GM12875 (cell line): ENCODE measurements around the gene PCNX2.
"Not testable (repeated sequence)": the region's sequence is repeated elsewhere in the genome, so short reads cannot be mapped to it uniquely, and the experiment has no call there.

Experiments
- H3K4me3 ChIP-seq: one replicate; pipeline ENCODE4 v1.5.1; 2011; ENCODE audit warnings: low read depth, low read length, control low read depth
- TF ChIP-seq, protein P1 (sequence below): IDR thresholded peaks from 2 replicates; pipeline ENCODE4 v1.5.1; 2011; ENCODE audit warnings: low read depth, mild to moderate bottlenecking, control low read depth, inconsistent platforms, low read length, moderate library complexity, borderline replicate concordance; ENCODE audit not compliant: insufficient read depth

The PCNX2 gene

DNA sequence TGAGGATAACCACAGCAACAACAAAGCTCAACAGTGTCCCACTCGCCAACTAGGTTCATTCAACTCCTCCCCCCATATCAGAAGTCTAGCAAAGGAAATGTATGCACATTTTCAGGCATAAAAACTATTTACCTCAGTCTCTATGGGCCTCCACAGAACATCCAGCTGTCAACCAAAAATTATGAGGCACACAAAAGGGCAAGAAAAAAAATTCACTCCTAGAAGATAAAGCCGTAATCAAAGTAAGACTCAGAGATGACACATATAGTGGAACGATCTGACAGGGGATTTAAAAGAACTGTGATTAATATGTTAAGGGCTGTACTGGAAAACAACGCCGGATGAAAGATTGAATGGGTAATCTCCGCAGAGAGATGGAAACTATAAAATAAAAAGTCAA is 186.4 kb downstream of the PCNX2 start:
- H3K4me3 ChIP-seq: no peak overlapping the region
- TF ChIP-seq, protein P1, sequence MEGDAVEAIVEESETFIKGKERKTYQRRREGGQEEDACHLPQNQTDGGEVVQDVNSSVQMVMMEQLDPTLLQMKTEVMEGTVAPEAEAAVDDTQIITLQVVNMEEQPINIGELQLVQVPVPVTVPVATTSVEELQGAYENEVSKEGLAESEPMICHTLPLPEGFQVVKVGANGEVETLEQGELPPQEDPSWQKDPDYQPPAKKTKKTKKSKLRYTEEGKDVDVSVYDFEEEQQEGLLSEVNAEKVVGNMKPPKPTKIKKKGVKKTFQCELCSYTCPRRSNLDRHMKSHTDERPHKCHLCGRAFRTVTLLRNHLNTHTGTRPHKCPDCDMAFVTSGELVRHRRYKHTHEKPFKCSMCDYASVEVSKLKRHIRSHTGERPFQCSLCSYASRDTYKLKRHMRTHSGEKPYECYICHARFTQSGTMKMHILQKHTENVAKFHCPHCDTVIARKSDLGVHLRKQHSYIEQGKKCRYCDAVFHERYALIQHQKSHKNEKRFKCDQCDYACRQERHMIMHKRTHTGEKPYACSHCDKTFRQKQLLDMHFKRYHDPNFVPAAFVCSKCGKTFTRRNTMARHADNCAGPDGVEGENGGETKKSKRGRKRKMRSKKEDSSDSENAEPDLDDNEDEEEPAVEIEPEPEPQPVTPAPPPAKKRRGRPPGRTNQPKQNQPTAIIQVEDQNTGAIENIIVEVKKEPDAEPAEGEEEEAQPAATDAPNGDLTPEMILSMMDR: no peak

DNA sequence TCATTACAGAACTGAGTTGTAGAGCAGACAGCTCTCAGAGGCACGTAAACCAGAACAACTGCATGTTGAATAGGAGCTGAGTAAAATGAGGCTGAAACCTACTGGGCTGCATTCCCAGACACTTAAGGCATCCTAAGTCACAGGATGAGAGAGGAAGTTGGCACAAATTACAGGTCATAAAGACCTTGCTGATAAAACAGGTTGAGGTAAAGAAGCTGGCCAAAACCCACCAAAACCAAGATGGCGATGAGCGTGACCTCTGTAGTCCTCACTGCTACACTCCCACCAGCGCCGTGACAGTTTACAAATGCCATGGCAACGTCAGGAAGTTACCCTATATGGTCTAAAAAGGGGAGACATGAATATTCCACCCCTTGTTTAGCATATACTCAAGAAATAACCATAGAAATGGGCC is 187.8 kb downstream of the PCNX2 start:
- H3K4me3 ChIP-seq: not testable (repeated sequence)

DNA sequence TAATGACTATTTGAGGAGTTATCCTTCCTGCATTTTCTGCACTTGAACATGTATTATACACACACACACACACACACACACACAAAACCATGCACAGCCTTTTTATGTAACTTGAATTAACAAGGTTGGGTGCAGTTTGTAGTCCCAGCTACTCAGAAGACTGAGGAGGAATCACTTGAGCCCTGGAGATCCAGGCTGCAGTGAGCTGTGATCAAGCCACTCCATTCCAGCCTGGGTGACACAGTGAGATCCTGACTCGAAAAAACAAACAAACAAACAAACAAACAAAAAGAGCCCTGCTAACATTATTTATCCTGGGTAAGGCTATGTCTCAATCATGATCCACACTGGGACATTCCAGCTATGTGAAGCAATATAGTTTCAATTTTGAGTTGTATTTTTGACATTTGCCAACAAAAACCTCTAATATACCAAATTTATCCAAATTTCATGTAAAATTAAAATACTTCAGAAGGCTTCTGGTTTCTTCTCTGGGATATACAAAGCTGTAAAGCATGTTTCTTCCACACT is 188.3 kb downstream of the PCNX2 start:
- TF ChIP-seq, protein P1: no peak
- no peak overlapping the region for H3K4me3 ChIP-seq

DNA sequence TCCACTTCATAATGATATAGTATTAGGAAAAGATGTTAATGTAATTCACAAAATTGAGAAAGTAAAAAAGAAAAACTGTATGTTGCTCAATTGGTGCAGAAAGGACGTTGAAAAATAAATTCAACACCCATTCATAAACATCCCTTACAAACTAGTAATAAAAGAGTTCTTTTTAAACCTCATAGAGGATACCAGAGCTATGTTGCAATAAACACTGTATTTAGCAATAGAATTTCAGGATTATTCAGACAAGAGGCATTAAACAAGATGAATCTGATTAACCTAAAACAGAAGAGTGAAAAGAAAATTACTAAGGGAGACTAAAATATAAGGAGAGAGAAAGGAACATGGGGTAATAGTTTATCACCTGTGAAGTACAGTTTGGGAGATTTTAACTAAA is 190.3 kb downstream of the PCNX2 start:
- H3K4me3 ChIP-seq: no peak overlapping the region
- TF ChIP-seq, protein P1: no peak

DNA sequence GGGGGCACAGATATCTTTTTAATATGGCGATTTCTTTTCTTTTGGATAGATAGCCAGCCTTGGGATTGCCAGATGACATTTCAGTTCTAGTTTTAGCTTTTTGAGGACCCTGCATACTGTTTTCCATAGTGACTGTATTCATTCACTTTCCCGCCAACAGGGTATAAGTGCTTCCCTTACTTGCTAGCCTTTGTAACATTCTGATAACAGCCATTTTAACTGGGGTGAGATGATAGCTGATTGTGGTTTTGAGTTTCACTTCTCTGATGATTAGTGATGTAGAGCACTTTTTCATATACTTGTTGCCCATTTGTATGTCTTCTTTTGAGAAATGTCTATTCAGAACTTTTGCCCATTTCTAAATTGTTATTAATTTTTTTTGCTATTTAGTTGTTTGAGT is 193.2 kb downstream of the PCNX2 start:
- H3K4me3 ChIP-seq: no peak overlapping the region
- TF ChIP-seq, protein P1: no peak

DNA sequence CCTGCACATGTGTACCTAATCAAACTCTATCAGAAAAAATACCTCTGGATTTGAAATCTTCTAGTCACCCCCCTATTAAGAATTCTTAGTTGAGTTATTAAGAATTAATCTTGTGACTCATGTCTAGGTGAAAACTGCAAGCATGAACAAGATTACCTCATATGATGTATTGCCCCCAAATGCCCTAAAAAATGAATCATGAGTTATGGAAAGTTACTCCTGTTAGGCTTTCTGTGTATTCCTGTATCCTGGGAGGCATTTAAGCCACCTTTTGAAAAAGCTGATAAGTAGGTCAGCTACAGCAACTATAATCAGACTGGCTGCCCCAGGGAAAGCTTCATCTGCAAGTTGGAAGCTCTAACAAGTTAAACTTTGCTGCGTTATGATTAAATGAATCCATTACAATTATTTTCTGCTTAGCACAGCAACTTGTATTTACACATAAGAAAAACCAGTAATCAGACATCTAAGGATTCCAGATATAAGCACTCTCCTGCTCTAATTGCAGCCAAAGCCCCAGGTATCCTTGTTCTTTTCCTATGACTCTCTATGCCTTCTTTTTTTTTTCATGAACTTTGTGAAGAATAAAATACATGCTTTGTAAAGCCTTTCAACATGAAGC is 197.5 kb downstream of the PCNX2 start:
- TF ChIP-seq, protein P1: no peak
- no peak overlapping the region for H3K4me3 ChIP-seq

DNA sequence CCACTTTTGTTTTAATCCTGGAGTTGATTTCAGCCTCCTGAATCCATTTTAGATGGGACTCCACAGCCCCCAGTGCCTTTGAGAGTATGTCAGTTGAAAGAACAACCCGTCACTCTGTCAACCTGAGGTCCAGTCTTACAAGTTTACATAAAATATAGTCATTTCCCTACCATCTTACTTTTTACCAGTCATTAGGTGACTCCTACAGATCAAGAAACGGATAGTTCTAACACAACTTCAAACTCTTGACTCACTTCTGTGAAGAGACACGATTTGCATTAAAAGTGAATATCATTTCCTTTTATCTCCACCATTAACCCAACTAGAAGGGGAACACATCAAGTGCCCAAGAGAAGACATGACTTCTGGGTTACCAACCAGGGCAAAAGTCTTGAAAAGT is 198.0 kb downstream of the PCNX2 start:
- H3K4me3 ChIP-seq: no peak overlapping the region
- TF ChIP-seq, protein P1: no peak
